Measurements from ENCODE around the gene CDS2. TPM values are rescaled to one million over a fixed set of nuclear protein-coding genes. Genes with fewer than 3 reads are reported as not detected.

CDS2 gene
- total and polyA plus RNA-seq, 10 of the 15 experiments (the other 5 are each of a cell fraction or from before 2014, with no cell fraction given) = 11.5 to 94.7 (median 23.1) TPM

- FAIRE-seq (no peak), DNase-seq (ENCODE audit: low read depth, low spot score) (no peak), ATAC-seq (no peak)
- Histone ChIP-seq H3K27ac (ENCODE audit: control insufficient read depth, insufficient read depth) (no peak overlapping the region), H4K20me1 (ENCODE audit: control insufficient read depth, insufficient read depth) (no peaks in the 10 kb centered on the region), H3K27me3 (replicated peaks in 1 of 2; ENCODE audit: control insufficient read depth in 2 of 2, insufficient read depth in 2 of 2, low read length in 1 of 2) (no peaks in the 10 kb centered on the region), H3K9ac (ENCODE audit: control insufficient read depth, insufficient read depth, low read length) (no peak overlapping the region), H3K79me2 (ENCODE audit: control insufficient read depth, insufficient read depth, low read length) (peaks cover 3% of the 10 kb centered on the region), H2AFZ (ENCODE audit: control insufficient read depth, low read depth, low read length) (no peak overlapping the region), H3K9me3 (replicated peaks; ENCODE audit: control insufficient read depth, insufficient read depth, low read length) (no peaks in the 10 kb centered on the region), H3K4me1 (ENCODE audit: control insufficient read depth, insufficient read depth, low read length) (peaks cover 2% of the 10 kb centered on the region; the same call in 1 of the 2 replicates), H3K4me2 (ENCODE audit: control insufficient read depth, insufficient read depth) (no peak overlapping the region), H3K4me3 (no peak overlapping the region), H3K36me3 (ENCODE audit: control insufficient read depth in 2 of 2, insufficient read depth in 2 of 2, low read length in 1 of 2) (peaks cover 0 to under 1% of the 10 kb centered on the region in 2 experiments; a peak in 2 of 4 replicates)
- TF ChIP-seq LARP7 (IDR thresholded peaks at IDR 0.05) (no peak), PAX5 (IDR thresholded peaks at IDR 0.05; ENCODE audit: borderline replicate concordance, low read depth, low read length) (no peak), SP1 (IDR thresholded peaks at IDR 0.05; ENCODE audit: low read depth, low read length) (no peak), DPF2 (IDR thresholded peaks at IDR 0.05) (no peak), BMI1 (IDR thresholded peaks at IDR 0.05; ENCODE audit: borderline replicate concordance) (no peak), POU2F2 (IDR thresholded peaks at IDR 0.05; ENCODE audit: borderline replicate concordance, low read depth, low read length) (no peak), SPI1 (IDR thresholded peaks at IDR 0.05; ENCODE audit: borderline replicate concordance, insufficient read depth, low read depth, low read length) (no peak), POLR2A (IDR thresholded peaks at IDR 0.05; ENCODE audit: low read depth, low read length) (no peak)
- TF ChIP-seq, protein P1, sequence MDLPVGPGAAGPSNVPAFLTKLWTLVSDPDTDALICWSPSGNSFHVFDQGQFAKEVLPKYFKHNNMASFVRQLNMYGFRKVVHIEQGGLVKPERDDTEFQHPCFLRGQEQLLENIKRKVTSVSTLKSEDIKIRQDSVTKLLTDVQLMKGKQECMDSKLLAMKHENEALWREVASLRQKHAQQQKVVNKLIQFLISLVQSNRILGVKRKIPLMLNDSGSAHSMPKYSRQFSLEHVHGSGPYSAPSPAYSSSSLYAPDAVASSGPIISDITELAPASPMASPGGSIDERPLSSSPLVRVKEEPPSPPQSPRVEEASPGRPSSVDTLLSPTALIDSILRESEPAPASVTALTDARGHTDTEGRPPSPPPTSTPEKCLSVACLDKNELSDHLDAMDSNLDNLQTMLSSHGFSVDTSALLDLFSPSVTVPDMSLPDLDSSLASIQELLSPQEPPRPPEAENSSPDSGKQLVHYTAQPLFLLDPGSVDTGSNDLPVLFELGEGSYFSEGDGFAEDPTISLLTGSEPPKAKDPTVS (IDR thresholded peaks at IDR 0.05; ENCODE audit: low read depth, low read length) = no peak
- TF ChIP-seq, protein P2, sequence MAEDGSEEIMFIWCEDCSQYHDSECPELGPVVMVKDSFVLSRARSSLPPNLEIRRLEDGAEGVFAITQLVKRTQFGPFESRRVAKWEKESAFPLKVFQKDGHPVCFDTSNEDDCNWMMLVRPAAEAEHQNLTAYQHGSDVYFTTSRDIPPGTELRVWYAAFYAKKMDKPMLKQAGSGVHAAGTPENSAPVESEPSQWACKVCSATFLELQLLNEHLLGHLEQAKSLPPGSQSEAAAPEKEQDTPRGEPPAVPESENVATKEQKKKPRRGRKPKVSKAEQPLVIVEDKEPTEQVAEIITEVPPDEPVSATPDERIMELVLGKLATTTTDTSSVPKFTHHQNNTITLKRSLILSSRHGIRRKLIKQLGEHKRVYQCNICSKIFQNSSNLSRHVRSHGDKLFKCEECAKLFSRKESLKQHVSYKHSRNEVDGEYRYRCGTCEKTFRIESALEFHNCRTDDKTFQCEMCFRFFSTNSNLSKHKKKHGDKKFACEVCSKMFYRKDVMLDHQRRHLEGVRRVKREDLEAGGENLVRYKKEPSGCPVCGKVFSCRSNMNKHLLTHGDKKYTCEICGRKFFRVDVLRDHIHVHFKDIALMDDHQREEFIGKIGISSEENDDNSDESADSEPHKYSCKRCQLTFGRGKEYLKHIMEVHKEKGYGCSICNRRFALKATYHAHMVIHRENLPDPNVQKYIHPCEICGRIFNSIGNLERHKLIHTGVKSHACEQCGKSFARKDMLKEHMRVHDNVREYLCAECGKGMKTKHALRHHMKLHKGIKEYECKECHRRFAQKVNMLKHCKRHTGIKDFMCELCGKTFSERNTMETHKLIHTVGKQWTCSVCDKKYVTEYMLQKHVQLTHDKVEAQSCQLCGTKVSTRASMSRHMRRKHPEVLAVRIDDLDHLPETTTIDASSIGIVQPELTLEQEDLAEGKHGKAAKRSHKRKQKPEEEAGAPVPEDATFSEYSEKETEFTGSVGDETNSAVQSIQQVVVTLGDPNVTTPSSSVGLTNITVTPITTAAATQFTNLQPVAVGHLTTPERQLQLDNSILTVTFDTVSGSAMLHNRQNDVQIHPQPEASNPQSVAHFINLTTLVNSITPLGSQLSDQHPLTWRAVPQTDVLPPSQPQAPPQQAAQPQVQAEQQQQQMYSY (CRISPR knock-in tag; IDR thresholded peaks at IDR 0.05) = no peak
- SMC1A ChIA-PET (ENCODE audit: uncharacterized antibody, unreplicated experiment) = interaction anchor here (0.6 to 1.6 kb wide), 5 partner anchors 9 to 310 kb away, joined by 3 to 7 read pairs (median 3); partner anchors contain the start of gene CDS2
- BruUV-seq (replicated peaks) = no TSS peak
- intact Hi-C loops (cut with micrococcal nuclease; ENCODE audit: unreplicated experiment) (no loop called here), in situ Hi-C loops (cut with MboI) (no loop called here)
- 91% methylated on average over 2 of the region's 2 CpGs for WGBS (ENCODE audit: insufficient coverage, insufficient replicate concordance, low lambda C conversion rate, missing lambda C conversion rate)
- CTCF ChIA-PET = interaction anchor here (0.7 to 1.8 kb wide), 4 partner anchors 9 to 418 kb away, joined by 3 to 6 read pairs (median 4); no protein-coding TSS in a partner anchor
- POLR2A ChIA-PET = interaction anchor here (0.9 kb wide), 1 partner anchor 22 kb away, joined by 3 read pairs; no protein-coding TSS in a partner anchor
- RAD21 ChIA-PET (ENCODE audit: unreplicated experiment) = interaction anchor here (3.3 kb wide), 1 partner anchor 29 kb away, joined by 11 read pairs; the partner anchor contains the start of gene CDS2
Measured at GRCh38 chr20:5155404-5155803, 28.6 kb downstream of the CDS2 start.

All from GM12878 (cell line).